ENCODE results near the gene TRIOBP. TPM values are rescaled to one million over a fixed set of nuclear protein-coding genes. Genes with fewer than 3 reads are reported as not detected.

The TRIOBP gene
- total and polyA plus RNA-seq, 2 of the 13 experiments (the other 11 are each of a cell fraction or from before 2014, with no cell fraction given), result 6.1 to 15.4 TPM

GRCh38 chr22:37686002-37686982 is 10.6 kb upstream of the TRIOBP start, which contains the start of gene NOL12 (continued):
- TF ChIP-seq IRF9 (CRISPR knock-in tag; IDR thresholded peaks at IDR 0.05; ENCODE audit: borderline replicate concordance), result peak; percentile 82; the same call in 1 of the 2 replicates
- TF ChIP-seq RFX1 (IDR thresholded peaks at IDR 0.05), result no peak
- no peak for TF ChIP-seq U2AF2 (IDR thresholded peaks at IDR 0.05; ENCODE audit: low read depth, low read length)
- TF ChIP-seq ZNF792 (CRISPR knock-in tag; IDR thresholded peaks at IDR 0.05), result peak; percentile 71
- TF ChIP-seq SATB2 (CRISPR knock-in tag; IDR thresholded peaks at IDR 0.05), result no peak
- no peak for TF ChIP-seq ZNF468 (CRISPR knock-in tag; IDR thresholded peaks at IDR 0.05)
- peak; percentile 76 for TF ChIP-seq POLR2G (IDR thresholded peaks at IDR 0.05; ENCODE audit: low read depth, low read length)
- TF ChIP-seq PRDM10 (CRISPR knock-in tag; IDR thresholded peaks at IDR 0.05; ENCODE audit: low read depth), result 0 out of 2 replicates have a peak, but pooled peaks have one; percentile 34
- TF ChIP-seq ZNF644 (CRISPR knock-in tag; IDR thresholded peaks at IDR 0.05; ENCODE audit: low read depth), result no peak
- 0 out of 2 replicates have a peak, but pooled peaks have one; percentile 9 for TF ChIP-seq FOSL1 (CRISPR knock-in tag; IDR thresholded peaks at IDR 0.05; ENCODE audit: borderline replicate concordance)
- TF ChIP-seq MIER2 (CRISPR knock-in tag; IDR thresholded peaks at IDR 0.05), result no peak
- no peak for TF ChIP-seq PHF21A (CRISPR knock-in tag; IDR thresholded peaks at IDR 0.05)
- no peak for TF ChIP-seq ZNF720 (CRISPR knock-in tag; IDR thresholded peaks at IDR 0.05)
- TF ChIP-seq KDM4B (CRISPR knock-in tag; IDR thresholded peaks at IDR 0.05), result peak; percentile 79
- peak; percentile 71 for TF ChIP-seq UBTF (CRISPR knock-in tag; IDR thresholded peaks at IDR 0.05)
- TF ChIP-seq PRPF4 (IDR thresholded peaks at IDR 0.05; ENCODE audit: low read depth, low read length, poor library complexity, severe bottlenecking), result no peak
- no peak for TF ChIP-seq GMEB2 (CRISPR knock-in tag; IDR thresholded peaks at IDR 0.05; ENCODE audit: low read depth)
- no peak for TF ChIP-seq ZNF879 (CRISPR knock-in tag; IDR thresholded peaks at IDR 0.05)
- TF ChIP-seq ZNF740 (CRISPR knock-in tag; IDR thresholded peaks at IDR 0.05), result no peak
- peak; percentile 65 for TF ChIP-seq GATAD2A (CRISPR knock-in tag; IDR thresholded peaks at IDR 0.05)
- peak; percentile 78; the same call in 1 of the 2 replicates for TF ChIP-seq ZMAT3 (CRISPR knock-in tag; conservative IDR thresholded peaks at IDR 0.05)
